ENCODE measurements around the gene F11.
"Not testable (repeated sequence)": the region's sequence is repeated elsewhere in the genome, so short reads cannot be mapped to it uniquely, and the experiment has no call there.

Gene F11

GRCh38 chr4:186244835-186245234 is 21.2 kb upstream of the F11 start:
- TF ChIP-seq CTCF (IDR thresholded peaks at IDR 0.05; ENCODE audit: insufficient read depth, low read length, poor library complexity, severe bottlenecking) = no peak
- DNase-seq (ENCODE audit: extremely low read depth, insufficient read length) = no peak
- Histone ChIP-seq H3K27me3 (replicated peaks; ENCODE audit: control insufficient read depth, insufficient read depth, low read length) (no peaks in the 10 kb centered on the region), H3K36me3 (ENCODE audit: control insufficient read depth, insufficient read depth, low read length) (no peaks in the 10 kb centered on the region), H3K4me3 (replicated peaks; ENCODE audit: low read depth, low read length) (no peak overlapping the region)

GRCh38 chr4:186247062-186247752 is 18.8 kb upstream of the F11 start:
- H3K4me3 ChIP-seq (replicated peaks; ENCODE audit: low read depth, low read length); H3K36me3 ChIP-seq (ENCODE audit: control insufficient read depth, insufficient read depth, low read length); H3K27me3 ChIP-seq (replicated peaks; ENCODE audit: control insufficient read depth, insufficient read depth, low read length); DNase-seq (ENCODE audit: extremely low read depth, insufficient read length): not testable (repeated sequence)

- no peak overlapping the region for H3K4me3 ChIP-seq (replicated peaks; ENCODE audit: low read depth, low read length)
Observed at GRCh38 chr4:186248643-186249042, 17.3 kb upstream of the F11 start.

GRCh38 chr4:186249785-186250754 is 15.9 kb upstream of the F11 start:
- DNase-seq (ENCODE audit: extremely low read depth, insufficient read length) = no peak
- Histone ChIP-seq H3K36me3 (ENCODE audit: control insufficient read depth, insufficient read depth, low read length) (no peaks in the 10 kb centered on the region), H3K4me3 (replicated peaks; ENCODE audit: low read depth, low read length) (no peak overlapping the region), H3K27me3 (replicated peaks; ENCODE audit: control insufficient read depth, insufficient read depth, low read length) (no peaks in the 10 kb centered on the region)
- no peak for TF ChIP-seq CTCF (IDR thresholded peaks at IDR 0.05; ENCODE audit: insufficient read depth, low read length, poor library complexity, severe bottlenecking)

More at GRCh38 chr4:186248643-186249042, 17.3 kb upstream of the F11 start:
- Histone ChIP-seq H3K36me3 (ENCODE audit: control insufficient read depth, insufficient read depth, low read length) (no peaks in the 10 kb centered on the region), H3K27me3 (replicated peaks; ENCODE audit: control insufficient read depth, insufficient read depth, low read length) (no peaks in the 10 kb centered on the region)
- DNase-seq (ENCODE audit: extremely low read depth, insufficient read length) = no peak
- no peak for TF ChIP-seq CTCF (IDR thresholded peaks at IDR 0.05; ENCODE audit: insufficient read depth, low read length, poor library complexity, severe bottlenecking)

GRCh38 chr4:186250760-186251159 is 15.2 kb upstream of the F11 start:
- DNase-seq (ENCODE audit: extremely low read depth, insufficient read length) = no peak
- no peaks in the 10 kb centered on the region for H3K27me3 ChIP-seq (replicated peaks; ENCODE audit: control insufficient read depth, insufficient read depth, low read length)
- TF ChIP-seq CTCF (IDR thresholded peaks at IDR 0.05; ENCODE audit: insufficient read depth, low read length, poor library complexity, severe bottlenecking) = no peak
- no peaks in the 10 kb centered on the region for H3K36me3 ChIP-seq (ENCODE audit: control insufficient read depth, insufficient read depth, low read length)
- H3K4me3 ChIP-seq (replicated peaks; ENCODE audit: low read depth, low read length) = no peak overlapping the region

GRCh38 chr4:186255122-186255521 is 10.9 kb upstream of the F11 start:
- no peak for TF ChIP-seq CTCF (IDR thresholded peaks at IDR 0.05; ENCODE audit: insufficient read depth, low read length, poor library complexity, severe bottlenecking)
- no peaks in the 10 kb centered on the region for H3K27me3 ChIP-seq (replicated peaks; ENCODE audit: control insufficient read depth, insufficient read depth, low read length)
- no peak for DNase-seq (ENCODE audit: extremely low read depth, insufficient read length)
- no peaks in the 10 kb centered on the region for H3K36me3 ChIP-seq (ENCODE audit: control insufficient read depth, insufficient read depth, low read length)
- no peak overlapping the region for H3K4me3 ChIP-seq (replicated peaks; ENCODE audit: low read depth, low read length)

All from GM06990 (cell line).